Smooth muscle cell (in vitro differentiated cells): ENCODE measurements around the gene TRIP11. TPM values are rescaled to one million over a fixed set of nuclear protein-coding genes. Genes with fewer than 3 reads are reported as not detected.

Source experiments
- DNase-seq: peaks from one replicate; lab custom pipeline; 2025; ENCODE audit not compliant: unreplicated experiment; lab: John Stamatoyannopoulos, UW
- H2AFZ ChIP-seq: fragments of 200-600 bp; sonication (generic); 2 replicates; pipeline ENCODE4 v1.6.0; 2016; ENCODE audit warnings: antibody characterized with exemption, low read depth, mild to moderate bottlenecking
- H3F3A ChIP-seq: fragments of 200-600 bp; sonication (generic); 2 replicates; pipeline ENCODE4 v1.6.0; 2017; ENCODE audit warnings: antibody characterized with exemption, low read depth
- H3K27ac ChIP-seq: fragments of 200-600 bp; sonication (generic); 2 replicates; pipeline ENCODE4 v1.5.1; 2016; ENCODE audit warnings: low read depth, mild to moderate bottlenecking
- H3K27me3 ChIP-seq: fragments of 200-600 bp; sonication (generic); 2 replicates; pipeline ENCODE4 v1.6.1; 2016; ENCODE audit warnings: low read depth, mild to moderate bottlenecking
- H3K36me3 ChIP-seq: fragments of 200-600 bp; sonication (generic); 2 replicates; pipeline ENCODE4 v1.5.1; 2016; ENCODE audit warnings: low read depth
- H3K4me1 ChIP-seq: fragments of 200-600 bp; sonication (generic); 2 replicates; pipeline ENCODE4 v1.5.1; 2016; ENCODE audit warnings: low read depth
- H3K4me2 ChIP-seq: fragments of 200-600 bp; sonication (generic); 2 replicates; pipeline ENCODE4 v1.6.0; 2016; ENCODE audit warnings: mild to moderate bottlenecking
- H3K4me3 ChIP-seq: fragments of 200-600 bp; sonication (generic); 2 replicates; pipeline ENCODE4 v1.5.1; 2016; ENCODE audit warnings: mild to moderate bottlenecking
- H3K79me2 ChIP-seq: fragments of 200-600 bp; sonication (generic); 2 replicates; pipeline ENCODE4 v1.6.0; 2016; ENCODE audit warnings: low read depth, mild to moderate bottlenecking
- H3K9ac ChIP-seq: fragments of 200-600 bp; sonication (generic); 2 replicates; pipeline ENCODE4 v1.6.0; 2016; ENCODE audit warnings: low read depth
- H3K9me3 ChIP-seq: fragments of 200-600 bp; sonication (generic); replicated peaks from 2 replicates; pipeline ENCODE4 v1.5.1; 2016; ENCODE audit warnings: low read depth
- H4K20me1 ChIP-seq: fragments of 200-600 bp; sonication (generic); 2 replicates; pipeline ENCODE4 v1.6.0; 2016; ENCODE audit warnings: low read depth
- CTCF ChIP-seq: fragments of 200-600 bp; sonication (generic); IDR thresholded peaks from 2 replicates; pipeline ENCODE4 v1.5.1; 2017; ENCODE audit warnings: borderline replicate concordance, mild to moderate bottlenecking, antibody characterized with exemption; ENCODE audit not compliant: insufficient read depth, poor library complexity, severe bottlenecking
- WGBS: methylation state at CpG from one replicate; pipeline ENCODE4 v1.1.7; 2016; ENCODE audit warnings: low lambda C conversion rate; 5-methylcytosine and 5-hydroxymethylcytosine counted together
- polyA plus RNA-seq: library from polyadenylated mRNA; unstranded; fragments of >200 nt; fragmentation: Nextera tagmentation; extraction: Ambion mirVana; gene quantifications from 2 replicates; pipeline ENCODE4 v1.2.1, GENCODE V29; 2016
- total RNA-seq: library from RNA; depleted of rRNA; stranded (reverse); fragments of >200 nt; gene quantifications from 2 replicates; pipeline ENCODE4 v1.2.3, GENCODE V29; 2014

The TRIP11 gene
- total and polyA plus RNA-seq, 2 experiments from 2014 or later: 30.0 to 38.1 TPM

- peaks cover 40% of the 10 kb centered on the region for H3K36me3 ChIP-seq
- H3K9ac ChIP-seq: no peak overlapping the region
- no peaks in the 10 kb centered on the region for H3K4me1 ChIP-seq
- no peak for TF ChIP-seq CTCF
- no peak for DNase-seq
- peaks cover 8% of the 10 kb centered on the region for H3K79me2 ChIP-seq
- H3K4me3 ChIP-seq: no peak overlapping the region
- H3K9me3 ChIP-seq: no peaks in the 10 kb centered on the region
- peaks cover 15% of the 10 kb centered on the region for H4K20me1 ChIP-seq
- H3K4me2 ChIP-seq: no peak overlapping the region
- H3K27me3 ChIP-seq: no peaks in the 10 kb centered on the region
- no peaks in the 10 kb centered on the region for H3F3A ChIP-seq
- no peak overlapping the region for H2AFZ ChIP-seq
- H3K27ac ChIP-seq: no peak overlapping the region
Measured at GRCh38 chr14:91975763-91976162, 64.1 kb downstream of the TRIP11 start.

- no peaks in the 10 kb centered on the region for H3K9me3 ChIP-seq
- H3K27ac ChIP-seq: no peak overlapping the region
- TF ChIP-seq CTCF: no peak
- H3K4me3 ChIP-seq: no peak overlapping the region
- no peak for DNase-seq
- H3K4me2 ChIP-seq: no peak overlapping the region
- peaks cover 45% of the 10 kb centered on the region for H3K36me3 ChIP-seq
- WGBS: 94% methylated on average over 2 of the region's 2 CpGs
- no peaks in the 10 kb centered on the region for H3K79me2 ChIP-seq
- no peaks in the 10 kb centered on the region for H3F3A ChIP-seq
- H3K4me1 ChIP-seq: no peaks in the 10 kb centered on the region
- no peaks in the 10 kb centered on the region for H4K20me1 ChIP-seq
- no peaks in the 10 kb centered on the region for H3K27me3 ChIP-seq
- H3K9ac ChIP-seq: no peak overlapping the region
- H2AFZ ChIP-seq: no peak overlapping the region
Measured at GRCh38 chr14:91971188-91971778, 68.6 kb downstream of the TRIP11 start.

DNA sequence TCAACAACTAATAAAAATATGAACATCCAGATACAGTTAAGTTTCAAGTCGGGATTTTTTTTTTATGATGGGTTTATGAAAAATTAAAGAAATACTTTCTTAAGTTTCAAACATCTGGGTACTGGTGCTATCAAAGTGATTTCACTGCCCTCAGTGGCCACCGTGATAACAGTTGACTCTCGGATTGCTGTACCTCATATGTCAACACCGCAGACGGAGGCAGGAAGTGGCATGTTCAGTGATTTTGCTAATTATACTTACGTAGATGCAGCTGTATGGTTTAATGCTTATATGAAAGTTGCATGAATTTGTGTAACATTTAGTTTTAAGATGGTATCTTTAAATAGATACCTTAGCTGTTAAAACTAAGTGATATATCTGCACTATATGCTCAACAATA, 71.6 kb downstream of the TRIP11 start:
- Histone ChIP-seq H3K9me3 (no peaks in the 10 kb centered on the region), H3K4me2 (no peak overlapping the region), H3F3A (peaks cover 5% of the 10 kb centered on the region), H3K4me1 (peaks cover 3% of the 10 kb centered on the region), H2AFZ (no peak overlapping the region), H3K27me3 (no peaks in the 10 kb centered on the region), H3K36me3 (peaks cover 27% of the 10 kb centered on the region), H3K4me3 (no peak overlapping the region), H4K20me1 (no peaks in the 10 kb centered on the region), H3K79me2 (no peaks in the 10 kb centered on the region), H3K27ac (no peak overlapping the region), H3K9ac (no peak overlapping the region)
- WGBS: 82% methylated on average over 6 of the region's 6 CpGs
- DNase-seq: no peak
- TF ChIP-seq CTCF: no peak

GRCh38 chr14:91964724-91965123, 75.1 kb downstream of the TRIP11 start:
- H3K27me3 ChIP-seq: no peaks in the 10 kb centered on the region
- no peak overlapping the region for H3K27ac ChIP-seq
- peaks cover 8% of the 10 kb centered on the region for H3K36me3 ChIP-seq
- H3K9me3 ChIP-seq: no peaks in the 10 kb centered on the region
- peaks cover 11% of the 10 kb centered on the region for H3F3A ChIP-seq
- no peak for TF ChIP-seq CTCF
- WGBS: 88% methylated on average over 4 of the region's 4 CpGs
- H3K4me1 ChIP-seq: peaks cover 3% of the 10 kb centered on the region
- DNase-seq: no peak
- H4K20me1 ChIP-seq: no peaks in the 10 kb centered on the region
- H2AFZ ChIP-seq: no peak overlapping the region
- H3K4me2 ChIP-seq: no peak overlapping the region
- no peak overlapping the region for H3K4me3 ChIP-seq
- H3K9ac ChIP-seq: no peak overlapping the region
- no peaks in the 10 kb centered on the region for H3K79me2 ChIP-seq
